Stimulated activated naive CD8-positive, alpha-beta T cell treated with anti-CD3 and anti-CD28 coated beads, Interleukin-15, Interleukin-2, amounts not matched to agents 100 ng/mL and 50 ng/mL, for 24 hours (primary cell): ENCODE results near the gene GPR158.

Source experiments
- H3K27ac Mint-ChIP-seq: one replicate; pipeline ENCODE4 v1.8.0; 2021; ENCODE audit warnings: mild to moderate bottlenecking, mixed read lengths
- H3K27me3 Mint-ChIP-seq: one replicate; pipeline ENCODE4 v1.8.0; 2021; ENCODE audit warnings: mixed read lengths
- H3K36me3 Mint-ChIP-seq: one replicate; pipeline ENCODE4 v1.8.0; 2021; ENCODE audit warnings: low read depth, mixed read lengths
- H3K4me1 Mint-ChIP-seq: one replicate; pipeline ENCODE4 v1.8.0; 2021; ENCODE audit warnings: low read depth, mixed read lengths
- H3K4me3 Mint-ChIP-seq: one replicate; pipeline ENCODE4 v1.8.0; 2021; ENCODE audit warnings: mild to moderate bottlenecking, mixed read lengths
- H3K9me3 Mint-ChIP-seq: one replicate; pipeline ENCODE4 v1.8.0; 2021; ENCODE audit warnings: mixed read lengths

Gene GPR158

GRCh38 chr10:25384618-25385017 lies 209.8 kb downstream of the GPR158 start:
- H3K4me1 Mint-ChIP-seq = no peaks in the 10 kb centered on the region
- no peak overlapping the region for H3K4me3 Mint-ChIP-seq
- peaks cover 11% of the 10 kb centered on the region for H3K9me3 Mint-ChIP-seq
- no peak overlapping the region for H3K27ac Mint-ChIP-seq
- H3K36me3 Mint-ChIP-seq = no peaks in the 10 kb centered on the region
- H3K27me3 Mint-ChIP-seq = no peaks in the 10 kb centered on the region

GRCh38 chr10:25388188-25388861 lies 213.5 kb downstream of the GPR158 start:
- Mint-ChIP-seq H3K4me1 (no peaks in the 10 kb centered on the region), H3K36me3 (no peaks in the 10 kb centered on the region), H3K4me3 (no peak overlapping the region), H3K9me3 (peaks cover 28% of the 10 kb centered on the region), H3K27ac (no peak overlapping the region), H3K27me3 (no peaks in the 10 kb centered on the region)

- no peaks in the 10 kb centered on the region for H3K36me3 Mint-ChIP-seq
- no peaks in the 10 kb centered on the region for H3K27me3 Mint-ChIP-seq
- H3K27ac Mint-ChIP-seq = no peak overlapping the region
- H3K4me1 Mint-ChIP-seq = no peaks in the 10 kb centered on the region
- H3K9me3 Mint-ChIP-seq = peaks cover 33% of the 10 kb centered on the region
- H3K4me3 Mint-ChIP-seq = no peak overlapping the region
Observed at GRCh38 chr10:25388862-25389206, 214.0 kb downstream of the GPR158 start.

GRCh38 chr10:25390733-25391132 lies 215.9 kb downstream of the GPR158 start:
- Mint-ChIP-seq H3K36me3 (no peaks in the 10 kb centered on the region), H3K4me1 (no peaks in the 10 kb centered on the region), H3K27ac (no peak overlapping the region), H3K4me3 (no peak overlapping the region), H3K27me3 (no peaks in the 10 kb centered on the region), H3K9me3 (peaks cover 30% of the 10 kb centered on the region)

GRCh38 chr10:25392132-25392531 lies 217.3 kb downstream of the GPR158 start:
- no peak overlapping the region for H3K4me3 Mint-ChIP-seq
- H3K27me3 Mint-ChIP-seq = no peaks in the 10 kb centered on the region
- H3K9me3 Mint-ChIP-seq = peaks cover 30% of the 10 kb centered on the region
- no peaks in the 10 kb centered on the region for H3K36me3 Mint-ChIP-seq
- no peaks in the 10 kb centered on the region for H3K4me1 Mint-ChIP-seq
- H3K27ac Mint-ChIP-seq = no peak overlapping the region

GRCh38 chr10:25393621-25394020 lies 218.8 kb downstream of the GPR158 start:
- Mint-ChIP-seq H3K36me3 (no peaks in the 10 kb centered on the region), H3K4me1 (no peaks in the 10 kb centered on the region), H3K27ac (no peak overlapping the region), H3K9me3 (peaks cover 30% of the 10 kb centered on the region), H3K4me3 (no peak overlapping the region), H3K27me3 (no peaks in the 10 kb centered on the region)

GRCh38 chr10:25398680-25399079 lies 223.9 kb downstream of the GPR158 start:
- H3K9me3 Mint-ChIP-seq = peaks cover 4% of the 10 kb centered on the region
- no peaks in the 10 kb centered on the region for H3K36me3 Mint-ChIP-seq
- no peaks in the 10 kb centered on the region for H3K4me1 Mint-ChIP-seq
- no peak overlapping the region for H3K4me3 Mint-ChIP-seq
- H3K27ac Mint-ChIP-seq = no peak overlapping the region
- H3K27me3 Mint-ChIP-seq = no peaks in the 10 kb centered on the region

GRCh38 chr10:25405871-25406270 lies 231.1 kb downstream of the GPR158 start:
- no peak overlapping the region for H3K27ac Mint-ChIP-seq
- H3K9me3 Mint-ChIP-seq = peaks cover 4% of the 10 kb centered on the region

GRCh38 chr10:25417611-25418010 lies 242.8 kb downstream of the GPR158 start:
- Mint-ChIP-seq H3K36me3 (no peaks in the 10 kb centered on the region), H3K9me3 (peaks cover 4% of the 10 kb centered on the region), H3K4me1 (no peaks in the 10 kb centered on the region), H3K4me3 (no peak overlapping the region), H3K27me3 (no peaks in the 10 kb centered on the region), H3K27ac (no peak overlapping the region)

More at GRCh38 chr10:25405871-25406270, 231.1 kb downstream of the GPR158 start:
- no peak overlapping the region for H3K4me3 Mint-ChIP-seq
- no peaks in the 10 kb centered on the region for H3K36me3 Mint-ChIP-seq
- H3K4me1 Mint-ChIP-seq = no peaks in the 10 kb centered on the region
- H3K27me3 Mint-ChIP-seq = no peaks in the 10 kb centered on the region

GRCh38 chr10:25425776-25426175 lies 251.0 kb downstream of the GPR158 start:
- no peak overlapping the region for H3K27ac Mint-ChIP-seq
- H3K4me3 Mint-ChIP-seq = no peak overlapping the region
- H3K36me3 Mint-ChIP-seq = no peaks in the 10 kb centered on the region
- no peaks in the 10 kb centered on the region for H3K27me3 Mint-ChIP-seq
- H3K9me3 Mint-ChIP-seq = peaks cover 15% of the 10 kb centered on the region
- H3K4me1 Mint-ChIP-seq = no peaks in the 10 kb centered on the region

GRCh38 chr10:25436431-25436830 lies 261.6 kb downstream of the GPR158 start:
- no peak overlapping the region for H3K27ac Mint-ChIP-seq
- no peak overlapping the region for H3K4me3 Mint-ChIP-seq
- peaks cover 10% of the 10 kb centered on the region for H3K9me3 Mint-ChIP-seq
- H3K36me3 Mint-ChIP-seq = no peaks in the 10 kb centered on the region
- no peaks in the 10 kb centered on the region for H3K27me3 Mint-ChIP-seq
- no peaks in the 10 kb centered on the region for H3K4me1 Mint-ChIP-seq

GRCh38 chr10:25441270-25441669 lies 266.5 kb downstream of the GPR158 start:
- no peak overlapping the region for H3K27ac Mint-ChIP-seq
- H3K4me1 Mint-ChIP-seq = no peaks in the 10 kb centered on the region
- H3K36me3 Mint-ChIP-seq = no peaks in the 10 kb centered on the region

GRCh38 chr10:25444266-25444665 lies 269.5 kb downstream of the GPR158 start:
- H3K4me1 Mint-ChIP-seq = no peaks in the 10 kb centered on the region
- peaks cover 14% of the 10 kb centered on the region for H3K9me3 Mint-ChIP-seq
- no peaks in the 10 kb centered on the region for H3K36me3 Mint-ChIP-seq
- no peaks in the 10 kb centered on the region for H3K27me3 Mint-ChIP-seq
- no peak overlapping the region for H3K27ac Mint-ChIP-seq
- no peak overlapping the region for H3K4me3 Mint-ChIP-seq

More at GRCh38 chr10:25441270-25441669, 266.5 kb downstream of the GPR158 start:
- Mint-ChIP-seq H3K9me3 (peaks cover 13% of the 10 kb centered on the region), H3K27me3 (no peaks in the 10 kb centered on the region), H3K4me3 (no peak overlapping the region)

- no peaks in the 10 kb centered on the region for H3K4me1 Mint-ChIP-seq
- H3K27ac Mint-ChIP-seq = no peak overlapping the region
Observed at GRCh38 chr10:25451401-25451800, 276.6 kb downstream of the GPR158 start.

GRCh38 chr10:25453619-25454018 lies 278.8 kb downstream of the GPR158 start:
- Mint-ChIP-seq H3K4me1 (no peaks in the 10 kb centered on the region), H3K27me3 (no peaks in the 10 kb centered on the region), H3K27ac (no peak overlapping the region), H3K36me3 (no peaks in the 10 kb centered on the region), H3K4me3 (no peak overlapping the region), H3K9me3 (peaks cover 20% of the 10 kb centered on the region)

More at GRCh38 chr10:25451401-25451800, 276.6 kb downstream of the GPR158 start:
- Mint-ChIP-seq H3K4me3 (no peak overlapping the region), H3K27me3 (no peaks in the 10 kb centered on the region), H3K9me3 (peaks cover 20% of the 10 kb centered on the region), H3K36me3 (no peaks in the 10 kb centered on the region)

- no peak overlapping the region for H3K27ac Mint-ChIP-seq
Observed at GRCh38 chr10:25455980-25456567, 281.3 kb downstream of the GPR158 start.

More at GRCh38 chr10:25455980-25456567, 281.3 kb downstream of the GPR158 start:
- Mint-ChIP-seq H3K27me3 (no peaks in the 10 kb centered on the region), H3K9me3 (peaks cover 17% of the 10 kb centered on the region), H3K36me3 (no peaks in the 10 kb centered on the region), H3K4me3 (no peak overlapping the region), H3K4me1 (no peaks in the 10 kb centered on the region)
